ENCODE measurements around the gene TNS1.

Gene TNS1

DNA sequence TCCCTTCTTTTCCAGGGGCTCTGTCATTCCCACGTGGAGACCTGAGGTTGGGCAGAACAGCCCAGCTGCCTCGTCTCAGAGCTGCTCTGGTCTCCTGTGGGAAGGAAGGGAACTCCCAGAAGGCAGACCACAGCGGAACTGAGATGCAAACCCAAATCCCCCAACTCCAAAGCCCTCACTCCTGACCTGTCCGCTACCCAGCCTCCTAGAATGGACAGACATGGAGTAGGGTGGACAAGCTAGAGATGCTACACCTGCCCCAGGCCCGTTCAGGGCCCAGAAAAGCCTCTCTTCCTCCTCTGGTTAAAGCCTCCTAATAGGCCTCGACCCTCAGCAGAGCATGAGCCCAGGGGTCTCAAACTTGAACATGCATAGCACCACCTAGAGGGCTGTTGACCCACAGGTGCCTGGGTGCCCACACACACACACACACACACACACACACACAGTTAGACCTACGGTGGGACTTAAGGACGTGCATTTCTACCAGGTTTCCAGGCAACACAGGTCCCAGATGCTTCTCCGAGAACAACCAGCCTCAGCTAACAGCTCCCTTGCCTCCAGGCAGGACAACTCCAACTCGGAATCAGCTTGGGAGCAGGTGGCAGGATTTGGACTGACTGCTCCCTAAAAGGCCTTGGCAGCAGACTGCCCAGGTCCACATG is 93.5 kb downstream of the TNS1 start:
- DNase-seq = no peak

DNA sequence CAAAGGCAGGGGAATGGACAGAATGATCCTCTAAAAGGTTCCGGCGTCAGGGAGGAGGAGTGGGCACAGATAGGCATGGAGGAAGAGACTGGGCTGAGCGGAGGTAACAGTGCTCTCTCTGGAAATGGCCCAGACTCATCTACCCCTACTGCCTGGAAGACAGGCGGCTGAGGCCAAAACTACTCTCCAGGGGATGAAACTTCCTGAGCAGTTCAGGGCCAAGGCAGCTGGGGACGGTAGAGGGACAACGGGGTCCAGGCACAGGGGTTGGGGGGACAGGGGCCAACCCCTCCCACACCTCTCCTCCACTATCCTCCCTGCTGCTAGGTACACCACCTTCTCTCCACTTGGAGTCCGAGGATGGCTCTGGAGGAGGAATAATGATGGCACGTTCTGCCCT is 94.3 kb downstream of the TNS1 start:
- no peak for DNase-seq

GRCh38 chr2:217907266-217907665 is 95.5 kb downstream of the TNS1 start:
- DNase-seq = no peak

DNA sequence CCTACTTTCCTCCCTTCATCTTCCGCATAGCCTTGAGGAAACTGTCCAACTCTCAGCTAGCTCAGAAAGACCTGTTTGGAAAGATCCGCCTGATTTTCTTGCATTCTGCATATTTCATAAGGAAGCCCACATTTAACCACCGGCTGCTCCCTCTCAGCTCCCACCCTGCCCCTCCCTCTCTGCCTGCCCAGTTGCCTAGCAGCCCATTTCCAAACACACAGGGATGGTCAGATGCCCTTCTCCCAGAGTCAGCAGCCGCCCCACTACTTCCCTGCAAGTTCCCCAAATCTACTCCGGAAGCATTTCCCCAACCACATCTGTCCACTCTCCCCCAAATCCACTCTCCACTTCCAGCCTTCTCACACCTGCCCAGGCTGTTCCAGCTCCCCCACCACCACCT is 96.0 kb downstream of the TNS1 start:
- DNase-seq = peak; percentile 59

GRCh38 chr2:217905896-217906295 is 96.9 kb downstream of the TNS1 start:
- no peak for DNase-seq

GRCh38 chr2:217905395-217905794 is 97.4 kb downstream of the TNS1 start:
- peak; percentile 74 for DNase-seq

DNA sequence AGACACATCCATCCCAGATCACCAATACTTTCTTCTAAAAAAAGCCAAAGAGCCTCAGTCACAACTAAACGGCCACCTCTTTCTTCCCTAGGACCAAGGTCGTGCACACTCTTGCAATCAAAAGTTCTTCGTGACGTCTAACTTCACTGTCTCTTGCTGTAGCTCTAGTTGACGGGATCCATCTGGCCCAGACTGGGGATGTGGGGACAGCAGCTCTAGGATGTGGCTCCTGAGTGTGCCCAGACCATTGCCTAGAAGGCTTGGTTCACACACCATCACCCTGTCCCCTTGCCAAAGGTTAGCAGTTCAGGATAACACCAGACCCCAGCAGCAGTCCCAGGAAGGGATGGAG is 98.2 kb downstream of the TNS1 start:
- DNase-seq = no peak

- DNase-seq = peak; percentile 79
Observed at GRCh38 chr2:217903859-217904613, 98.8 kb downstream of the TNS1 start.

- no peak for DNase-seq
Observed at GRCh38 chr2:217903142-217903858, 99.5 kb downstream of the TNS1 start.

DNA sequence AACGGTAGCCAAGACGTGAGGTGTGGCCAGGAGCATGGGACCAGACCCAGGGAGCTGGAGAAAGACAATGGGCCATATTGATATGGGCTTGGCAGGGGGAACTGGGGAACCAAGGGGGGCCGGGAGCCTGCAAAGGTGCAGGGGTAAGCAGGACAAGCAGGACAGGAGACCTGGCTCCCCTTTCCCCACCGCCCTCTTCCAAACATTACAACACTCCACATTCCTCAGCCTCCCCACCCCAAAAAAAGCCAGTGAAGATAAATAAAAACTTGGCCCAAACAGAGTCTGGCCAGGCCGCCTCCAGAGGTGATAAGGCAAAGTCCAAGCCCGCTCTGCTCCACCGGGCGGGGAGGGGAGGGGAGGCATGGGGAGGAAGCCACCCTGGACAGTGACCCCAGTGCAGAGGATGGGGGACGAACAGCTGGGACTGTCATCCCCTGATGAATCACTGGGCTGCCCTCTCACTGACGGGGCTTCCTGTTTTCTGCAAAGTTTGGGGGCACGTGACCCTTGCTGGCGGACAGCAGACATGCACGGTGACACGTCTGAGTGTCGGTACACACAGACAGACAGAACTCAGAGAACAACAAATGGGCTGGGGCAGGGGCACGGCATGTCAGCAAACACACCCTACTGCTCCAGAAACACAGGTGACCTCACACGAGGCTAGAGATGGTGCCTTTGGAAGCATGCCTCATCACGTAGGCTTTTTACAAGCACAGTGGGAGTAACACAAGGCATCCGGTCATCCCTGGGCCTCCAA is 100.2 kb downstream of the TNS1 start:
- peak; percentile 59 for DNase-seq

GRCh38 chr2:217901835-217902378 is 100.9 kb downstream of the TNS1 start:
- DNase-seq = peak; percentile 67

- DNase-seq = no peak
Observed at GRCh38 chr2:217901400-217901799, 101.4 kb downstream of the TNS1 start.

- DNase-seq = no peak
Observed at GRCh38 chr2:217900780-217901360, 101.9 kb downstream of the TNS1 start.

- peak; percentile 19 for DNase-seq
Observed at GRCh38 chr2:217900010-217900779, 102.6 kb downstream of the TNS1 start.

GRCh38 chr2:217899231-217900009 is 103.4 kb downstream of the TNS1 start:
- DNase-seq = peak; percentile 41

DNA sequence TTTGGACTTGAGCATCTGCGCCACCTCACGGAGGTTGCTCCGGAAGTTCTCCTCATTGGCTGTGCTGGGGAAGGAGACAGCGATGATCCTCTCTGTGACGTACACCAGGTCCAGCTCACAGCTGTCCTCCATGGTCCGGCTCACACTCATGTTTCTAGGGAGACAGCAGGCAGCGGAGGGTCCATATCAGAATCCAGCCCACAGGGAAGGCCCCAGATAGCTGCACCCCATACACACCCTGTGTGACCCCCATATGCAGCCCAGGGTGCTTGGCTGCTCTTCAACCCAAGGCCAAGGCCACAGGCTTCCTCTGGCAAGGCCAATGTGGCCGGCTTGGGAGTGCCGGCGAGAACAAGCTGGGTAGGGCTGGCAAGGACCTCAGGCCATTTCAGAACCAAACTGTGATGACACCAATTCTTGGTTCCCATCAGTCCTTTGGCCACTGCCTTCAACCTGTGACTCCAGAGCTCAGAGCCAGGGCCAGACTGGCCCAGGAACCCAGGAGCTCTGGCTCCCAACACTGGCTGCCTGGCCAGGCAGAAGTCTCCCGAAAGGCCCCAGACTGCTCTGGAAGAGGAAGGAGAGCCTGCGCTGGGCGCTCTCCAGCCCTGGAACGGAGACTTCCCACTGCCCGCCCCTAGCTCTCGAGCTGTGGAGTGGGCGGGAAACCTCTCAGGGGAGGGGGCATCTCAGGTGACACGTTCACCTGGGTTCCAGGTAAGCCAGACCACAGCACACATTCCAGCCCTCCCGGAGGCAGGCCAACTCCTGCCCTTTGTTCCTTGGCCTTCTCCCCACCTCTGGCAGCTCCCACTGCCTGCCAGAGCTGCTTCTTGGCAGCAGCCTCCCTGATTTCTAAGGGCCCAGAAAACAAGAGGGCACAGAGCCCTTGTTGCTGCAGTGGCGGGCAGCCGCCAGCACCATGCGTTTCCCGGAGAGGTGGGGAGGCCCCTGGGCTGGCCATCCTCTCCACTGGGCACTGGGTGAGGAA is 104.7 kb downstream of the TNS1 start:
- DNase-seq = peak; percentile 21

GRCh38 chr2:217897091-217897715 is 105.6 kb downstream of the TNS1 start:
- DNase-seq = no peak

GRCh38 chr2:217895070-217895635 is 107.6 kb downstream of the TNS1 start:
- no peak for DNase-seq

- DNase-seq = no peak
Observed at GRCh38 chr2:217893440-217893839, 109.4 kb downstream of the TNS1 start.
